Measurements from ENCODE around the gene TMEM163.

The TMEM163 gene

DNA sequence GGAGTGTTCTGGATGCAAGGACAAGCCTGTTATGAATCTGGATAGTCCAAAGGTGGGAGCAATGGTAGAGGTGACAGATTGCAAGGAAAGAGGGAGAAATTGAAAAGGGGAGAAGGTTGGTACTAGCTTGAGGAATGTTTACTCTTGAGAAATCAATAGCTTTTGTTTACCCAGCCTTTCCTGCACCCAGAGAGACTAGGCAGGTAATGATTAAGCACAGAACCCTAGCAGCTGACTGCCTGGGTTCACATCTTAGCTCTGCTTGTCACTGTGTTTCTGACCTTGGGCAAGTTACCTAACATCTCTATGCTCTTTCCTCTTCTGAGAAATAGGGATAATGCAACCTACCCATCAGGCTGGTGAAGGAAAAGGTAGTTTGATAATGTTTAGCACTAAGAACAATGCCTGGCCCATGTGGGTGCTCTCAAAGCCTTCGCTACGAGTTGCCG lies 286.3 kb downstream of the TMEM163 start:
- Mint-ChIP-seq H3K27ac (peak overlapping the region; percentile 16 to 44 (median 32)), H3K36me3 (ENCODE audit: low read depth) (peaks cover 27% of the 10 kb centered on the region), H3K27me3 (ENCODE audit: low read depth) (no peaks in the 10 kb centered on the region), H3K4me3 (no peak overlapping the region), H3K9me3 (no peaks in the 10 kb centered on the region), H3K4me1 (peaks cover 11% of the 10 kb centered on the region)
- no peak for TF ChIP-seq CTCF (IDR thresholded peaks at IDR 0.05; ENCODE audit: unreplicated experiment in 3 of 3)

GRCh38 chr2:134431838-134432434 lies 286.9 kb downstream of the TMEM163 start:
- no peak overlapping the region for H3K4me3 Mint-ChIP-seq
- H3K4me1 Mint-ChIP-seq = peaks cover 11% of the 10 kb centered on the region
- no peaks in the 10 kb centered on the region for H3K27me3 Mint-ChIP-seq (ENCODE audit: low read depth)
- H3K36me3 Mint-ChIP-seq (ENCODE audit: low read depth) = peaks cover 32% of the 10 kb centered on the region
- no peak for TF ChIP-seq CTCF (IDR thresholded peaks at IDR 0.05; ENCODE audit: unreplicated experiment in 3 of 3)
- H3K27ac Mint-ChIP-seq = peak overlapping the region; percentile 16 to 44 (median 32)
- no peaks in the 10 kb centered on the region for H3K9me3 Mint-ChIP-seq

DNA sequence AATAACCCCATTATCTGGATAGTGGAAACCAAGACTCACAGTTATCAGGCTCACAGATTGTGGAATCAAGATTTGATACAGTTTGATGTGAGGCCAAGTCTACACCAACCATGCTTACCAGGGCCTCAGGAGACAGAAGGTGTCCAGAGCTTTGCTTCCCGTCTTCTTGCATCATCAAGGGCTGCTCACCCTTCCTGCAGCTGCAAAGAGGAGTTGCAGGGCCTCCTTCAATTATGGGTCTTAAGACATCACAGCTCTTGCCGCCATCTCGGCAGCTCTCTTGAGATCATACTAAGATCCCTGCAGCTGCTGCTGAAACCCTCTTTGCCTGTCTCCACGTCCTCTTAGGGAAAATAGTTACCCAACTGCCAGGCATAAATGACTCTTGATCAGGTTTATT lies 288.9 kb downstream of the TMEM163 start:
- Mint-ChIP-seq H3K4me3 (no peak overlapping the region), H3K4me1 (peaks cover 11% of the 10 kb centered on the region), H3K27ac (no peak overlapping the region), H3K36me3 (ENCODE audit: low read depth) (peaks cover 40% of the 10 kb centered on the region), H3K27me3 (ENCODE audit: low read depth) (no peaks in the 10 kb centered on the region), H3K9me3 (no peaks in the 10 kb centered on the region)
- no peak for TF ChIP-seq CTCF (IDR thresholded peaks at IDR 0.05; ENCODE audit: unreplicated experiment in 3 of 3)

DNA sequence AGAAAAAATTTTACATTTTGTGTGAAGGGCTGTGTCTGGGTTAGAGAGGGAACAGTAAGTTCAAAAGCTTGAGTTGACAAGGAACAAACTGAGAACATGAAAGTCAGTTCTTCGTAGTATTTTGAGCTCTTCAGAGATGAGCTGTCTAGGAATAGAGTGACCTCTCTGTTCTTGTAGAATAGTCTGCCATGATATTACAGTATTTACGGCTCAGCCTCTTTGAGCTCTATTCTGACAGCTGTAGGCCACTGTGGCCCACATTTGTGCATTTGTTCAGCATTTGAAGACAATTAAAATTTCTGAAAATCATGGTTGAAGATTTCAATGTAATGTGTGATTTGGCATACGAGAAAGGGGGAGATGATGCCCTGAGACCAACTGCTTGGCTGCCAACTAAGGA lies 292.1 kb downstream of the TMEM163 start:
- H3K4me3 Mint-ChIP-seq = no peak overlapping the region
- H3K9me3 Mint-ChIP-seq = no peaks in the 10 kb centered on the region
- no peaks in the 10 kb centered on the region for H3K4me1 Mint-ChIP-seq
- TF ChIP-seq CTCF (IDR thresholded peaks at IDR 0.05; ENCODE audit: unreplicated experiment in 3 of 3) = no peak
- peaks cover 29% of the 10 kb centered on the region for H3K36me3 Mint-ChIP-seq (ENCODE audit: low read depth)
- peak overlapping the region in 1 of 3 experiments; percentile 0 for H3K27ac Mint-ChIP-seq
- H3K27me3 Mint-ChIP-seq (ENCODE audit: low read depth) = no peaks in the 10 kb centered on the region

DNA sequence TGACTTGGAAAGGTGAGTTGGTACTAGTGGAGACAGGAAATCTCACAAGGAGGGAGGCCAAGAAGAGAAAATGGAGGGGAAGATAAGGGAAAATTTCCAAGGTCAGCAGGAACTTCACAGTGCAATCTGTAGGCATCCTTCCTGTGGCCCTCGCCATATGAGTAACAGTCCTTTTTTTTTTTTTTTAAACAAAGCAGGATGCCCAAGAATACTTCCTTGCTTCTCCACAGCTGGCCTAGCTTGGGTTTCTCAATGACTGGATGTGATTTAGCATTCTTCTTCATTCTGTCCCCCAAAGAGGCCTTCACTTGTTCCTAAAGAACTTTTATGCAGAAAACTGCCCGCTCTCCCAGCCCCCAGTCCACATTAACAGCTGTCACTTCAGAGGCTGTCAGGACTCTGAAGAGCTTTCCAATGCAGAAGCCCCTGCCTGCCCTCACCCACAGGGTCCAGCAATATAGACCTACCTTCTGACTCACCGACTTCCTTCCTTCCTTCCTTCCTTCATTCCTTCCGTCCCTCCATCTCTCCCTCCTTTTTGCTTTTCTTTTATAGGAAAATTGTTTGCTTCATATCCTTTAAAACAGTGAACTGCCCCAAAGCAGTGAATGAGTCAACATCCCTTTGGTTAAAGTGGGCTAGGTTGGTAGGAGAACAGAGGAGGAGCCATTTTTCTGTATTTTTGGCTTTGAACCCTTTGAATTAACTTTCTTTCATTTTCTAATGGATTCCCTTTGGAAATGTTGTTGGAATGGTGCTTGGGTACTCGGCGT lies 292.9 kb downstream of the TMEM163 start:
- H3K36me3 Mint-ChIP-seq (ENCODE audit: low read depth) = peaks cover 27% of the 10 kb centered on the region
- no peaks in the 10 kb centered on the region for H3K27me3 Mint-ChIP-seq (ENCODE audit: low read depth)
- no peaks in the 10 kb centered on the region for H3K4me1 Mint-ChIP-seq
- H3K27ac Mint-ChIP-seq = peak overlapping the region in 1 of 3 experiments; percentile 0
- H3K9me3 Mint-ChIP-seq = no peaks in the 10 kb centered on the region
- H3K4me3 Mint-ChIP-seq = no peak overlapping the region
- no peak for TF ChIP-seq CTCF (IDR thresholded peaks at IDR 0.05; ENCODE audit: unreplicated experiment in 3 of 3)

Measured in nephron (organoid).